Endothelial cell of umbilical vein (primary cell): Measurements from ENCODE around the gene RPS6KL1. TPM values are rescaled to one million over a fixed set of nuclear protein-coding genes. Genes with fewer than 3 reads are reported as not detected.

Experiments used
- BruUV-seq: library from RNA; stranded (reverse); fragments of 400-500 nt; replicated peaks from 2 replicates; lab custom pipeline; 2021; lab: Mats Ljungman, UMichigan
- CTCF ChIA-PET: fragments of 300-600, 350-600 bp; sonication (Branson Sonifier 250); formaldehyde crosslinking; loops from one replicate; lab custom pipeline; 2021; ENCODE audit warnings: antibody characterized with exemption, inconsistent platforms; lab: Charles Lee
- POLR2A ChIA-PET: fragments of 300-600, 350-600 bp; sonication (Branson Sonifier 250); formaldehyde crosslinking; loops from one replicate; lab custom pipeline; 2021; ENCODE audit warnings: antibody characterized with exemption, inconsistent platforms; lab: Charles Lee
- DNase-seq: peaks from one replicate; pipeline ENCODE4 v3.0.0-alpha.2; 2011; ENCODE audit warnings: low read depth, low spot score
- FAIRE-seq: peaks from 2 replicates; lab custom pipeline; 2011; peaks lifted over from hg19 to GRCh38; lab: Jason Lieb, UNC
- H2AFZ ChIP-seq: 2 replicates; pipeline ENCODE4 v1.6.0; 2012; ENCODE audit warnings: low read depth, low read length, control low read depth, inconsistent platforms
- H3K27ac ChIP-seq: 2 replicates; pipeline ENCODE4 v1.5.1; 2011; ENCODE audit warnings: low read depth, mild to moderate bottlenecking, control low read depth, low read length, moderate library complexity; ENCODE audit not compliant: insufficient read depth
- H3K27me3 ChIP-seq, 2 experiments: 2 replicates each; pipeline versions ENCODE4 v1.6.0 to v1.6.1; 2011; ENCODE audit warnings: low read length in 2 of 2, mixed read lengths in 1 of 2; ENCODE audit not compliant: control insufficient read depth in 2 of 2, insufficient read depth in 2 of 2
- H3K36me3 ChIP-seq, 2 experiments: 2 replicates in 1 of 2; 3 replicates in 1 of 2; pipeline ENCODE4 v1.5.1; 2011; ENCODE audit warnings: low read length in 2 of 2, mild to moderate bottlenecking in 1 of 2, moderate library complexity in 1 of 2; ENCODE audit not compliant: control insufficient read depth in 2 of 2, insufficient read depth in 2 of 2; ENCODE audit errors: extremely low read depth in 1 of 2
- H3K4me1 ChIP-seq: 3 replicates; pipeline ENCODE4 v1.5.1; 2011; ENCODE audit warnings: mild to moderate bottlenecking, low read length; ENCODE audit not compliant: control insufficient read depth, insufficient read depth; ENCODE audit errors: extremely low read depth
- H3K4me2 ChIP-seq: 2 replicates; pipeline ENCODE4 v1.6.1; 2011; ENCODE audit warnings: low read length, control low read depth, mixed read lengths; ENCODE audit not compliant: insufficient read depth
- H3K4me3 ChIP-seq, 3 experiments: fragments of 200-600 bp in 1 of 3; sonication (generic), shearing (Covaris generic) in 1 of 3; replicated peaks in 1 of 3; 2 replicates each; pipeline ENCODE4 v1.5.1; 2011 to 2016; ENCODE audit warnings: control low read depth in 3 of 3, low read length in 3 of 3, mild to moderate bottlenecking in 2 of 3, inconsistent platforms in 1 of 3, low read depth in 1 of 3, moderate library complexity in 1 of 3; ENCODE audit not compliant: insufficient read depth in 1 of 3
- H3K79me2 ChIP-seq: 2 replicates; pipeline ENCODE4 v1.6.0; 2012; ENCODE audit warnings: low read length, inconsistent platforms; ENCODE audit not compliant: control insufficient read depth, insufficient read depth
- H3K9ac ChIP-seq: replicated peaks from 2 replicates; pipeline ENCODE3; 2011; ENCODE audit warnings: low read length, control low read depth; ENCODE audit not compliant: insufficient read depth; ENCODE audit errors: extremely low read depth
- H3K9me1 ChIP-seq: replicated peaks from 3 replicates; pipeline ENCODE4 v1.6.0; 2011; ENCODE audit warnings: mild to moderate bottlenecking, low read length; ENCODE audit not compliant: control insufficient read depth, insufficient read depth; ENCODE audit errors: extremely low read depth
- H3K9me3 ChIP-seq: replicated peaks from 2 replicates; pipeline ENCODE4 v1.5.1; 2012; ENCODE audit warnings: low read length, inconsistent platforms; ENCODE audit not compliant: control insufficient read depth, insufficient read depth
- H4K20me1 ChIP-seq: replicated peaks from 2 replicates; pipeline ENCODE3; 2011; ENCODE audit warnings: mild to moderate bottlenecking, low read length; ENCODE audit not compliant: control insufficient read depth, insufficient read depth; ENCODE audit errors: extremely low read depth
- CTCF ChIP-seq, 2 donors: IDR thresholded peaks; 1 replicate in 1 of 2; 2 replicates in 1 of 2; pipeline ENCODE4 v1.5.1; 2011; ENCODE audit warnings: low read length in 2 of 2, mild to moderate bottlenecking in 2 of 2, moderate library complexity in 2 of 2, control low read depth in 1 of 2, inconsistent platforms in 1 of 2, low read depth in 1 of 2; ENCODE audit not compliant: insufficient read depth in 1 of 2; ENCODE audit errors: extremely low read depth in 1 of 2
- EZH2 ChIP-seq: IDR thresholded peaks from 2 replicates; pipeline ENCODE4 v1.6.1; 2012; ENCODE audit warnings: borderline replicate concordance, low read depth, mild to moderate bottlenecking, moderate library complexity, low read length, inconsistent platforms; ENCODE audit not compliant: severe bottlenecking
- FOS ChIP-seq: IDR thresholded peaks from 2 replicates; pipeline ENCODE4 v1.6.1; 2011; ENCODE audit warnings: mild to moderate bottlenecking, low read length, moderate library complexity, borderline replicate concordance; ENCODE audit not compliant: insufficient read depth
- GATA2 ChIP-seq: IDR thresholded peaks from 2 replicates; pipeline ENCODE4 v1.7.0; 2011; ENCODE audit warnings: low read depth, mild to moderate bottlenecking, moderate library complexity, mixed read lengths, low read length; ENCODE audit not compliant: insufficient read length, insufficient read depth
- JUN ChIP-seq: IDR thresholded peaks from 2 replicates; pipeline ENCODE4 v1.6.1; 2011; ENCODE audit warnings: borderline replicate concordance, low read depth; ENCODE audit not compliant: insufficient read length, insufficient read depth
- MAX ChIP-seq: IDR thresholded peaks from 2 replicates; pipeline ENCODE4 v1.6.1; 2011; ENCODE audit not compliant: insufficient read depth, insufficient read length
- MYC ChIP-seq: IDR thresholded peaks from one replicate; pipeline ENCODE4 v1.6.1; 2011; ENCODE audit warnings: mild to moderate bottlenecking, low read depth, low read length
- POLR2A ChIP-seq: IDR thresholded peaks from 2 replicates; pipeline ENCODE4 v1.6.1; 2012; ENCODE audit warnings: low read depth, mild to moderate bottlenecking, control low read depth, low read length
- POLR2AphosphoS5 ChIP-seq: IDR thresholded peaks from 2 replicates; pipeline ENCODE4 v1.6.1; 2012; ENCODE audit warnings: low read depth, mild to moderate bottlenecking, control low read depth, low read length, moderate library complexity; ENCODE audit not compliant: insufficient read depth
- dilution Hi-C: fragments of 300-500 bp; cut with MboI; formaldehyde crosslinking; loops from one replicate; pipeline ENCODE4 v1.15.0; 2019; ENCODE audit warnings: low sequenced_read_pairs; ENCODE audit not compliant: extremely low pct_ligation_motif_present
- intact Hi-C: fragments of 100-400 bp; cut with micrococcal nuclease; formaldehyde crosslinking; loops from one replicate; pipeline ENCODE4 v1.10.0; 2022
- polyA plus RNA-seq, 4 experiments: library from polyadenylated mRNA; depleted of rRNA in 3 of 4; stranded (reverse) in 3 of 4; unstranded in 1 of 4; fragments of >200 nt; gene quantifications; 2 replicates each; pipeline versions ENCODE4 v1.2.1 to v1.2.3, GENCODE V29; 2011 to 2012; ENCODE audit warnings: missing spikeins in 1 of 4
- total RNA-seq: library from RNA; stranded (reverse); gene quantifications from 2 replicates; pipeline ENCODE4 v1.2.3, GENCODE V29; 2021

The RPS6KL1 gene
- total and polyA plus RNA-seq, 2 donors (not counting 3 experiments of a cell fraction or from before 2014, with no cell fraction given), result 10.2 to 23.8 TPM

GRCh38 chr14:74948228-74949175 lies 25.4 kb upstream of the RPS6KL1 start:
- no peak overlapping the region for H3K4me2 ChIP-seq
- peaks cover 41% of the 10 kb centered on the region for H3K79me2 ChIP-seq
- DNase-seq, result no peak
- no peaks in the 10 kb centered on the region for H3K27me3 ChIP-seq
- intact Hi-C loops, result no loop called here
- POLR2A ChIA-PET, result no interaction called here
- dilution Hi-C loops, result no loop called here
- H3K27ac ChIP-seq, result no peak overlapping the region
- H3K4me1 ChIP-seq, result peaks cover 38% of the 10 kb centered on the region
- no peak overlapping the region for H2AFZ ChIP-seq
- no peaks in the 10 kb centered on the region for H4K20me1 ChIP-seq
- CTCF ChIA-PET, result interaction anchor here (1.1 to 5.0 kb wide), 6 partner anchors 13 to 140 kb away, joined by 3 to 73 read pairs (median 4); no protein-coding TSS in a partner anchor
- no peak overlapping the region for H3K4me3 ChIP-seq
- peaks cover 25 to 53% of the 10 kb centered on the region in 2 experiments for H3K36me3 ChIP-seq
- TF ChIP-seq POLR2A, result no peak
- TF ChIP-seq FOS, result no peak
- no peak for TF ChIP-seq POLR2AphosphoS5
- no peak for TF ChIP-seq JUN
- TF ChIP-seq MYC, result no peak
- no peak for TF ChIP-seq MAX
- TF ChIP-seq GATA2, result no peak
- no peak for TF ChIP-seq EZH2
- no peak for TF ChIP-seq CTCF (IDR thresholded peaks at IDR 0.05; ENCODE audit: extremely low read depth in 1 of 2, insufficient read depth in 1 of 2, low read depth in 1 of 2, low read length in 2 of 2)
- no peaks in the 10 kb centered on the region for H3K9me3 ChIP-seq
- no peak overlapping the region for H3K9ac ChIP-seq
- no peaks in the 10 kb centered on the region for H3K9me1 ChIP-seq
- no TSS peak for BruUV-seq
- no peak for FAIRE-seq
